Loucy (cell line): ENCODE measurements around the gene MFAP2.
"Not testable (repeated sequence)": the region's sequence is repeated elsewhere in the genome, so short reads cannot be mapped to it uniquely, and the experiment has no call there.

Source experiments
- CTCF ChIP-seq: fragments of 200-600 bp; sonication (generic); conservative IDR thresholded peaks from 2 replicates; pipeline ENCODE4 v1.5.1; 2014; ENCODE audit warnings: mild to moderate bottlenecking, antibody characterized with exemption, low read length
- EZH2phosphoT487 ChIP-seq: fragments of 200-600 bp; IDR thresholded peaks from 2 replicates; pipeline ENCODE4 v1.6.1; 2018; ENCODE audit warnings: antibody characterized with exemption, mild to moderate bottlenecking, moderate library complexity, borderline replicate concordance

GRCh38 chr1:16952376-16952775, 28.0 kb downstream of the MFAP2 start:
- not testable (repeated sequence) for TF ChIP-seq CTCF, EZH2phosphoT487
